Measurements from ENCODE around the gene ZBTB21. TPM values are rescaled to one million over a fixed set of nuclear protein-coding genes. Genes with fewer than 3 reads are reported as not detected.

Gene ZBTB21
- total and polyA plus RNA-seq, 2 of the 8 experiments (the other 6 are each of a cell fraction or from before 2014, with no cell fraction given), result 3.9 to 17.8 TPM

DNA sequence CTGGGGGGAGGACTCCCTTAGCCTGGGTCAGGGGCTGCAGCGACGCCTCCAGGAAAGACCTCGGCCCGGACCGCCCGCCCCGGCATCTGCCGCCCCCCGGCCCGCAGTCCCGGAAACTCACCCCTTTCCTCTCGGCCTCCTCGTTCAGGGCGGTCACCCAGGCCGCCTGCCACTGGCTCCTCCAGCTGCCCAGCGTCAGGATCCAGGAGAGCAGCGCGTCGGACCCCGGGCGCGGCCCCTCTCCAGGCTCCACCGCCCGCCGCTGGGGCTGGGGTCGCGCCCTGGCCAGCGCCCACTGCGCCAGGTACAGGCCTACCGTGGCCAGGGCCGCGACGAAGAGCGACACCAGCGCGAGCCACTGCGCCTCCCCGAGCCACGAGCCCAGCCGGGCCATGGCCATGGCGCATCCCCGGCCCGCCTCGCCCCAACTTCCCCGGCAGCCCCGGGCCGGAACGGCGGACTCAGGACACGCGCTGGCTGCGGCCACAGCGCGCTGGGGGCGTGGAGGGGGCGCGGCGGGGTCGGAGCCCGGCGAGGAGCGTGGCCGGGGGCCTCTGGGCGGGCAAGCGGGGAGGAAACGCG, 56.8 kb downstream of the ZBTB21 start:
- peak overlapping the region; percentile 64 to 88 for H3K4me2 ChIP-seq (ENCODE audit: insufficient read depth in 1 of 2, low read depth in 2 of 2, low read length in 2 of 2)
- peak overlapping the region; percentile 23 for H4K91ac ChIP-seq (replicated peaks; ENCODE audit: insufficient read length, low read length)
- peaks cover 22% of the 10 kb centered on the region; the same call in 1 of the 2 replicates for H3K23me2 ChIP-seq (ENCODE audit: low read depth, low read length)
- H2BK5ac ChIP-seq (ENCODE audit: low read depth, low read length), result no peak overlapping the region
- H3K18ac ChIP-seq (ENCODE audit: extremely low read depth, low read length), result no peak overlapping the region; the same call in 1 of the 2 replicates
- H3K23ac ChIP-seq (ENCODE audit: insufficient read length), result no peak overlapping the region
- H3K27ac ChIP-seq (ENCODE audit: low read depth, low read length), result no peak overlapping the region
- no peaks in the 10 kb centered on the region for H3K9me3 ChIP-seq (ENCODE audit: insufficient read depth in 2 of 2, low read depth in 1 of 2, low read length in 1 of 2)
- peaks cover 0 to 16% (median 13%) of the 10 kb centered on the region in 4 experiments; a peak in 6 of 7 replicates for H3K27me3 ChIP-seq (replicated peaks in 1 of 4; ENCODE audit: control insufficient read depth in 3 of 4, extremely low read depth in 1 of 4, insufficient read depth in 3 of 4, low read length in 3 of 4)
- peak overlapping the region in 3 of 4 experiments; percentile 33 to 58 (median 43); a peak in 2 of 7 replicates for H3K9ac ChIP-seq (replicated peaks in 1 of 4; ENCODE audit: extremely low read depth in 1 of 4, low read depth in 3 of 4, low read length in 3 of 4)
- H3K4ac ChIP-seq (replicated peaks; ENCODE audit: insufficient read length, low read depth, low read length), result no peak overlapping the region
- H4K8ac ChIP-seq (ENCODE audit: extremely low read depth, insufficient read depth, low read length), result peak overlapping the region; percentile 42; the same call in 1 of the 2 replicates
- H2BK15ac ChIP-seq (ENCODE audit: low read length), result no peak overlapping the region
- no peak overlapping the region for H3K14ac ChIP-seq (ENCODE audit: insufficient read length)
- 3% methylated on average over 25 of the region's 67 CpGs; no CpG with 5 or more reads in 1 of the 2 experiments for WGBS, 2 experiments (ENCODE audit: extremely low coverage in 1 of 2, insufficient coverage in 1 of 2, insufficient read length in 1 of 2, insufficient replicate concordance in 2 of 2, low coverage in 1 of 2, low lambda C conversion rate in 2 of 2, missing lambda C conversion rate in 1 of 2)
- CTCF ChIA-PET (ENCODE audit: partially characterized antibody), result interaction anchor here (1.0 to 1.3 kb wide), 3 partner anchors 12 to 155 kb away, joined by 3 to 4 read pairs (median 3); no protein-coding TSS in a partner anchor
- no peak overlapping the region for H3K56ac ChIP-seq (replicated peaks; ENCODE audit: insufficient read length, low read depth, low read length)
- H3K4me1 ChIP-seq (replicated peaks in 1 of 4; ENCODE audit: control insufficient read depth in 3 of 4, insufficient read depth in 4 of 4, low read length in 3 of 4), result peaks cover 0 to 27% (median 22%) of the 10 kb centered on the region in 4 experiments; a peak in 6 of 7 replicates
- H2BK20ac ChIP-seq (ENCODE audit: low read length), result no peak overlapping the region
- FAIRE-seq (no peak), DNase-seq (ENCODE audit: low read depth in 1 of 2, low spot score in 2 of 2) (no peak)
- POLR2A ChIA-PET (ENCODE audit: partially characterized antibody), result interaction anchor here (0.6 to 1.8 kb wide), 3 partner anchors 8 to 10 kb away, joined by 3 to 7 read pairs (median 3); no protein-coding TSS in a partner anchor
- no peak overlapping the region for H2AFZ ChIP-seq (ENCODE audit: low read length)
- H3K79me1 ChIP-seq (ENCODE audit: low read depth, low read length), result no peaks in the 10 kb centered on the region; the same call in none of the 2 replicates
- peak overlapping the region; percentile 47 to 79 (median 54) for H3K4me3 ChIP-seq (ENCODE audit: extremely low read depth in 1 of 4, insufficient read depth in 2 of 4, low read depth in 3 of 4, low read length in 4 of 4)
- peaks cover 0 to 10% of the 10 kb centered on the region in 2 experiments; a peak in 2 of 4 replicates for H3K79me2 ChIP-seq (ENCODE audit: control insufficient read depth in 1 of 2, insufficient read depth in 2 of 2, low read length in 2 of 2)
- no peak overlapping the region for H2BK120ac ChIP-seq (replicated peaks; ENCODE audit: low read depth, low read length)
- TF ChIP-seq PHF8 (conservative IDR thresholded peaks at IDR 0.05; ENCODE audit: low read depth, low read length) (peak; percentile 30; the same call in 1 of the 2 replicates), TBP (IDR thresholded peaks at IDR 0.05; ENCODE audit: low read depth, low read length) (peak; percentile 1; the same call in 1 of the 2 replicates), EZH2 (IDR thresholded peaks at IDR 0.05; ENCODE audit: low read depth, low read length, severe bottlenecking) (peak; percentile 44), CHD1 (IDR thresholded peaks at IDR 0.05; ENCODE audit: low read depth, low read length) (no peak), KDM4A (IDR thresholded peaks at IDR 0.05; ENCODE audit: low read depth, low read length, severe bottlenecking) (peak; percentile 73)
- peaks cover 4 to 16% of the 10 kb centered on the region in 2 experiments for H4K20me1 ChIP-seq (replicated peaks in 1 of 2; ENCODE audit: control insufficient read depth in 1 of 2, insufficient read depth in 2 of 2, low read length in 2 of 2)
- no peak overlapping the region for H2AK5ac ChIP-seq (ENCODE audit: low read depth, low read length)
- H3K36me3 ChIP-seq (ENCODE audit: control insufficient read depth in 2 of 4, insufficient read depth in 4 of 4, low read length in 3 of 4), result no peaks in the 10 kb centered on the region
- H2BK12ac ChIP-seq (ENCODE audit: low read depth, low read length), result no peak overlapping the region
- H4K5ac ChIP-seq (ENCODE audit: insufficient read length, low read depth, low read length), result no peak overlapping the region
